ENCODE measurements around the gene GRAMD1C. TPM values are rescaled to one million over a fixed set of nuclear protein-coding genes. Genes with fewer than 3 reads are reported as not detected.

The GRAMD1C gene
- 10 to 100 TPM; 16.5 to 70.9 (median 25.5) TPM for total RNA-seq

GRCh38 chr3:113838631-113839209 is at the start of gene GRAMD1C:
TSS of gene GRAMD1C (plus strand) at chr3:113838788. CDS start at chr3:113838910, 122 bp downstream.
- no peaks in the 10 kb centered on the region for H3K9me3 ChIP-seq
- peaks cover 7% of the 10 kb centered on the region for H3K4me1 ChIP-seq
- peak; percentile 88 to 91 for DNase-seq (ENCODE audit: low spot score in 2 of 2)
- H3K36me3 ChIP-seq, result no peaks in the 10 kb centered on the region
- peak; percentile 78 to 84 for TF ChIP-seq CTCF (IDR thresholded peaks at IDR 0.05)
- TF ChIP-seq POLR2AphosphoS5 (IDR thresholded peaks at IDR 0.05), result no peak
- TF ChIP-seq POLR2A (IDR thresholded peaks at IDR 0.05), result no peak
- no peak for TF ChIP-seq EP300 (IDR thresholded peaks at IDR 0.05)
- H3K27me3 ChIP-seq, result no peaks in the 10 kb centered on the region
- 1% methylated on average over 29 of the region's 48 CpGs for WGBS
- no peak within 1 kb of the TSS for H3K27ac ChIP-seq
- H3K4me3 ChIP-seq, result peak within 1 kb of the TSS; percentile 61

- Histone ChIP-seq H3K4me1 (no peaks in the 10 kb centered on the region), H3K4me3 (no peak overlapping the region), H3K27me3 (no peaks in the 10 kb centered on the region), H3K27ac (no peak overlapping the region), H3K36me3 (peaks cover 75% of the 10 kb centered on the region), H3K9me3 (no peaks in the 10 kb centered on the region)
- TF ChIP-seq POLR2AphosphoS5 (IDR thresholded peaks at IDR 0.05) (no peak), CTCF (IDR thresholded peaks at IDR 0.05) (no peak), POLR2A (IDR thresholded peaks at IDR 0.05) (no peak), EP300 (IDR thresholded peaks at IDR 0.05) (no peak)
- no peak for DNase-seq (ENCODE audit: low spot score in 2 of 2)
These were observed 47.2 kb upstream of the GRAMD1C start for GRCh38 chr3:113791381-113791780.

- H3K36me3 ChIP-seq, result peaks cover 75% of the 10 kb centered on the region
- TF ChIP-seq CTCF (IDR thresholded peaks at IDR 0.05), result no peak
- TF ChIP-seq EP300 (IDR thresholded peaks at IDR 0.05), result no peak
- TF ChIP-seq POLR2AphosphoS5 (IDR thresholded peaks at IDR 0.05), result no peak
- TF ChIP-seq POLR2A (IDR thresholded peaks at IDR 0.05), result no peak
- no peaks in the 10 kb centered on the region for H3K4me1 ChIP-seq
- DNase-seq (ENCODE audit: low spot score in 2 of 2), result no peak
- 94% methylated on average over 4 of the region's 4 CpGs for WGBS
- H3K4me3 ChIP-seq, result no peak overlapping the region
- no peaks in the 10 kb centered on the region for H3K9me3 ChIP-seq
- H3K27me3 ChIP-seq, result no peaks in the 10 kb centered on the region
- no peak overlapping the region for H3K27ac ChIP-seq
These were observed 44.1 kb upstream of the GRAMD1C start for GRCh38 chr3:113794526-113794925.

- Histone ChIP-seq H3K4me1 (no peaks in the 10 kb centered on the region), H3K27me3 (no peaks in the 10 kb centered on the region), H3K27ac (no peak overlapping the region), H3K9me3 (no peaks in the 10 kb centered on the region), H3K36me3 (peaks cover 81% of the 10 kb centered on the region), H3K4me3 (no peak overlapping the region)
- WGBS, result 92% methylated on average over 4 of the region's 4 CpGs
- TF ChIP-seq EP300 (IDR thresholded peaks at IDR 0.05) (no peak), CTCF (IDR thresholded peaks at IDR 0.05) (no peak), POLR2AphosphoS5 (IDR thresholded peaks at IDR 0.05) (no peak), POLR2A (IDR thresholded peaks at IDR 0.05) (no peak)
- DNase-seq (ENCODE audit: low spot score in 2 of 2), result no peak
These were observed 42.9 kb upstream of the GRAMD1C start for GRCh38 chr3:113795693-113796092.

- no peak overlapping the region for H3K27ac ChIP-seq
- TF ChIP-seq POLR2AphosphoS5 (IDR thresholded peaks at IDR 0.05), result no peak
- no peak for TF ChIP-seq CTCF (IDR thresholded peaks at IDR 0.05)
- no peak for TF ChIP-seq POLR2A (IDR thresholded peaks at IDR 0.05)
- TF ChIP-seq EP300 (IDR thresholded peaks at IDR 0.05), result no peak
- H3K27me3 ChIP-seq, result no peaks in the 10 kb centered on the region
- no peak for DNase-seq (ENCODE audit: low spot score in 2 of 2)
- no peak overlapping the region for H3K4me3 ChIP-seq
- 97% methylated on average over 3 of the region's 3 CpGs for WGBS
- no peaks in the 10 kb centered on the region for H3K4me1 ChIP-seq
- H3K9me3 ChIP-seq, result no peaks in the 10 kb centered on the region
- peaks cover 93% of the 10 kb centered on the region for H3K36me3 ChIP-seq
These were observed 35.7 kb upstream of the GRAMD1C start for GRCh38 chr3:113802795-113803455.

Data from suprapubic skin (tissue), 4 donors.